K562 (cell line): Measurements from ENCODE around the gene PODXL2. TPM values are rescaled to one million over a fixed set of nuclear protein-coding genes. Genes with fewer than 3 reads are reported as not detected.

Source experiments
- ATAC-seq: fragments of 200-7000 bp; cut with Tn5 transposase; 3 replicates; pipeline ENCODE4 v1.9.1; 2020; ENCODE audit warnings: moderate library complexity
- BruUV-seq: library from RNA; stranded (reverse); fragments of 400-500 nt; replicated peaks from 2 replicates; lab custom pipeline; 2021; lab: Mats Ljungman, UMichigan
- CTCF ChIA-PET: fragments of 300-600 bp; formaldehyde crosslinking; extraction: SDS; loops from one replicate; lab custom pipeline; 2021; ENCODE audit warnings: low intra/inter-chr PET ratio; lab: Yijun Ruan, JAX
- POLR2A ChIA-PET: fragments of 300-600, 350-650 bp; sonication (Branson Sonifier 250); formaldehyde crosslinking; extraction: SDS; loops from one replicate; lab custom pipeline; 2021; ENCODE audit warnings: antibody characterized with exemption, inconsistent platforms; lab: Yijun Ruan, JAX
- DNase-seq, 4 experiments: peaks; one replicate each; pipeline versions ENCODE4 v3.0.0 to v3.0.0-alpha.2; 2011 to 2018; ENCODE audit warnings: low spot score in 3 of 4, mixed read lengths in 3 of 4; ENCODE audit errors: extremely low read depth in 1 of 4
- FAIRE-seq: peaks from 2 replicates; lab custom pipeline; 2011; peaks lifted over from hg19 to GRCh38; lab: Jason Lieb, UNC
- H2AFZ ChIP-seq: 2 replicates; pipeline ENCODE4 v1.6.0; 2011; ENCODE audit warnings: low read depth, low read length, control low read depth, inconsistent platforms
- H3K27ac ChIP-seq: fragments of 200-600 bp; 3 replicates; pipeline ENCODE4 v1.8.0; 2011; ENCODE audit warnings: low read depth, mild to moderate bottlenecking, control low read depth, inconsistent platforms, low read length, moderate library complexity, mixed read lengths; ENCODE audit errors: extremely low read depth
- H3K27me3 ChIP-seq, 2 experiments: fragments of 300-600 bp in 1 of 2; 2 replicates in 1 of 2; 3 replicates in 1 of 2; pipeline versions ENCODE4 v1.6.0 to v1.8.0; 2011; ENCODE audit warnings: inconsistent platforms in 2 of 2, low read length in 2 of 2, mild to moderate bottlenecking in 1 of 2, mixed read lengths in 1 of 2, moderate library complexity in 1 of 2; ENCODE audit not compliant: control insufficient read depth in 2 of 2, insufficient read depth in 2 of 2
- H3K36me3 ChIP-seq: fragments of 300-600 bp; 3 replicates; pipeline ENCODE4 v1.8.0; 2011; ENCODE audit warnings: mild to moderate bottlenecking, low read length, inconsistent platforms; ENCODE audit not compliant: control insufficient read depth, insufficient read depth
- H3K4me1 ChIP-seq, 2 experiments: fragments of 200-600 bp in 1 of 2; replicated peaks in 1 of 2; 2 replicates in 1 of 2; 3 replicates in 1 of 2; pipeline versions ENCODE4 v1.5.1 to v1.8.0; 2011; ENCODE audit warnings: inconsistent platforms in 2 of 2, low read length in 2 of 2, mild to moderate bottlenecking in 1 of 2, mixed read lengths in 1 of 2, moderate library complexity in 1 of 2; ENCODE audit not compliant: control insufficient read depth in 2 of 2, insufficient read depth in 2 of 2
- H3K4me2 ChIP-seq: 2 replicates; pipeline ENCODE4 v1.6.1; 2011; ENCODE audit warnings: low read length, control low read depth, inconsistent platforms, mixed read lengths; ENCODE audit not compliant: insufficient read depth
- H3K4me3 ChIP-seq: fragments of 200-600 bp; sonication (generic), shearing (Covaris generic); 2 replicates; pipeline ENCODE4 v1.5.1; 2016; ENCODE audit warnings: control low read depth, inconsistent platforms
- H3K79me2 ChIP-seq: fragments of 200-600 bp; 3 replicates; pipeline ENCODE4 v1.8.0; 2011; ENCODE audit warnings: low read length, inconsistent platforms; ENCODE audit not compliant: control insufficient read depth, insufficient read depth
- H3K9ac ChIP-seq, 2 experiments: 2 replicates each; pipeline versions ENCODE4 v1.6.0 to v1.6.1; 2011; ENCODE audit warnings: low read depth in 2 of 2, low read length in 2 of 2, control low read depth in 1 of 2, inconsistent platforms in 1 of 2, mild to moderate bottlenecking in 1 of 2, mixed read lengths in 1 of 2; ENCODE audit not compliant: insufficient read depth in 1 of 2
- H3K9me1 ChIP-seq: one replicate; pipeline ENCODE4 v1.6.0; 2011; ENCODE audit warnings: inconsistent platforms, mild to moderate bottlenecking, low read length, moderate library complexity; ENCODE audit not compliant: control insufficient read depth, insufficient read depth
- H3K9me3 ChIP-seq: replicated peaks from 2 replicates; pipeline ENCODE4 v1.5.1; 2011; ENCODE audit warnings: low read depth, low read length, inconsistent platforms; ENCODE audit not compliant: control insufficient read depth, insufficient read depth
- H4K20me1 ChIP-seq: replicated peaks from 2 replicates; pipeline ENCODE4 v1.6.1; 2011; ENCODE audit warnings: low read length, inconsistent platforms, mixed read lengths; ENCODE audit not compliant: control insufficient read depth, insufficient read depth
- ARID1B ChIP-seq: fragments of 450-650 bp; IDR thresholded peaks from 2 replicates; pipeline ENCODE4 v1.6.1; 2016; ENCODE audit warnings: antibody characterized with exemption, mild to moderate bottlenecking, inconsistent platforms
- CEBPG ChIP-seq, 3 experiments: fragments of 200-800 bp in 1 of 3; sonication (Bioruptor generic) in 1 of 3; sonication (generic) in 1 of 3; formaldehyde crosslinking in 1 of 3; IDR thresholded peaks in 2 of 3; conservative IDR thresholded peaks in 1 of 3; 2 replicates each; pipeline versions ENCODE4 v1.6.1 to v1.8.0; 2016 to 2022; ENCODE audit warnings: missing compliant biosample characterization in 2 of 3, missing genetic modification characterization in 2 of 3, mild to moderate bottlenecking in 1 of 3, missing genetic modification reagents in 1 of 3
- ETS2 ChIP-seq: IDR thresholded peaks from 2 replicates; pipeline ENCODE4 v1.6.1; 2016; ENCODE audit warnings: borderline replicate concordance, missing genetic modification characterization, mild to moderate bottlenecking, moderate library complexity, missing compliant biosample characterization; ENCODE audit not compliant: poor library complexity, severe bottlenecking
- EWSR1 ChIP-seq: fragments of 450-650 bp; IDR thresholded peaks from 2 replicates; pipeline ENCODE4 v1.6.1; 2018; ENCODE audit warnings: borderline replicate concordance, mild to moderate bottlenecking, low read depth, moderate library complexity; ENCODE audit not compliant: partially characterized antibody
- MCM2 ChIP-seq: fragments of 450-650 bp; IDR thresholded peaks from 2 replicates; pipeline ENCODE4 v1.6.1; 2017; ENCODE audit warnings: low read depth, mild to moderate bottlenecking
- MEF2D ChIP-seq: conservative IDR thresholded peaks from 2 replicates; pipeline ENCODE4 v1.6.1; 2016; ENCODE audit warnings: low read depth, missing genetic modification characterization, missing compliant biosample characterization
- NFATC3 ChIP-seq: fragments of 450-650 bp; IDR thresholded peaks from 2 replicates; pipeline ENCODE4 v1.6.1; 2017; ENCODE audit warnings: mild to moderate bottlenecking
- SMARCA4 ChIP-seq: fragments of 450-650 bp; IDR thresholded peaks from 2 replicates; pipeline ENCODE4 v1.6.1; 2016
- TARDBP ChIP-seq: fragments of 450-650 bp; IDR thresholded peaks from 2 replicates; pipeline ENCODE4 v1.6.1; 2016
- TFAM ChIP-seq: fragments of 250-450 bp; sonication (Bioruptor Pico); conservative IDR thresholded peaks from 2 replicates; pipeline ENCODE4 v1.5.0; 2021; ENCODE audit warnings: mild to moderate bottlenecking, moderate library complexity
- TRIM24 ChIP-seq, 2 experiments: fragments of 450-650 bp; IDR thresholded peaks; 2 replicates each; pipeline ENCODE4 v1.6.1; 2016
- ZBTB9 ChIP-seq: fragments of 450-650 bp; formaldehyde crosslinking; IDR thresholded peaks from 2 replicates; pipeline ENCODE4 v1.4.0; 2020; ENCODE audit warnings: mild to moderate bottlenecking, moderate library complexity
- ZNF212 ChIP-seq: fragments of 450-650 bp; formaldehyde crosslinking; IDR thresholded peaks from 2 replicates; pipeline ENCODE4 v1.4.0; 2020; ENCODE audit warnings: mild to moderate bottlenecking
- WGBS: fragments of 100-300 bp; shearing (Covaris generic); methylation state at CpG from one replicate; pipeline ENCODE4 v1.1.6; 2016; ENCODE audit warnings: low coverage, mixed read lengths; ENCODE audit not compliant: insufficient coverage; ENCODE audit errors: missing lambda C conversion rate; 5-methylcytosine and 5-hydroxymethylcytosine counted together
- in situ Hi-C: fragments of 300-500 bp; cut with MboI; formaldehyde crosslinking; loops from 4 replicates; pipeline ENCODE4 v1.15.0; 2018; ENCODE audit warnings: inconsistent platforms, mixed read lengths
- intact Hi-C: fragments of 100-400 bp; cut with micrococcal nuclease; formaldehyde crosslinking; loops from 2 replicates; pipeline ENCODE4 v1.14.2; 2022
- polyA plus RNA-seq, 8 experiments: library from polyadenylated mRNA; depleted of rRNA in 4 of 8; stranded (reverse) in 5 of 8; unstranded in 3 of 8; fragments of >200 nt; fragmentation: Nextera tagmentation in 2 of 8; fragmentation: Illumina TruSeq in 1 of 8; extraction: Ambion mirVana in 2 of 8; extraction: Trizol in 1 of 8; gene quantifications; 2 replicates each; pipeline versions ENCODE4 v1.2.1 to v1.2.3, GENCODE V29; 2011 to 2014; ENCODE audit warnings: inconsistent platforms in 1 of 8, missing spikeins in 1 of 8
- total RNA-seq, 7 experiments: library from RNA; depleted of rRNA in 6 of 7; stranded (reverse); fragments of >200 nt in 6 of 7; fragmentation: Illumina TruSeq in 2 of 7; extraction: Trizol in 2 of 7; gene quantifications; 2 replicates each; pipeline versions ENCODE4 v1.2.1 to v1.2.3, GENCODE V29; 2011 to 2021; ENCODE audit warnings: low replicate concordance in 1 of 7
- TF ChIP-seq, protein P1 (sequence below), 2 experiments: IDR thresholded peaks; 2 replicates each; pipeline ENCODE4 v1.6.1; 2011; ENCODE audit warnings: borderline replicate concordance in 1 of 2, control low read depth in 1 of 2, low read depth in 1 of 2, low read length in 1 of 2, mild to moderate bottlenecking in 1 of 2, mixed read lengths in 1 of 2, moderate library complexity in 1 of 2; ENCODE audit not compliant: insufficient read depth in 1 of 2, insufficient read length in 1 of 2, poor library complexity in 1 of 2, severe bottlenecking in 1 of 2; ENCODE audit errors: extremely low read depth in 1 of 2

Gene PODXL2
- total and polyA plus RNA-seq, 9 of the 15 experiments (the other 6 are each of a cell fraction or from before 2014, with no cell fraction given), result 0.03 to 52.5 (median 21.9) TPM

DNA sequence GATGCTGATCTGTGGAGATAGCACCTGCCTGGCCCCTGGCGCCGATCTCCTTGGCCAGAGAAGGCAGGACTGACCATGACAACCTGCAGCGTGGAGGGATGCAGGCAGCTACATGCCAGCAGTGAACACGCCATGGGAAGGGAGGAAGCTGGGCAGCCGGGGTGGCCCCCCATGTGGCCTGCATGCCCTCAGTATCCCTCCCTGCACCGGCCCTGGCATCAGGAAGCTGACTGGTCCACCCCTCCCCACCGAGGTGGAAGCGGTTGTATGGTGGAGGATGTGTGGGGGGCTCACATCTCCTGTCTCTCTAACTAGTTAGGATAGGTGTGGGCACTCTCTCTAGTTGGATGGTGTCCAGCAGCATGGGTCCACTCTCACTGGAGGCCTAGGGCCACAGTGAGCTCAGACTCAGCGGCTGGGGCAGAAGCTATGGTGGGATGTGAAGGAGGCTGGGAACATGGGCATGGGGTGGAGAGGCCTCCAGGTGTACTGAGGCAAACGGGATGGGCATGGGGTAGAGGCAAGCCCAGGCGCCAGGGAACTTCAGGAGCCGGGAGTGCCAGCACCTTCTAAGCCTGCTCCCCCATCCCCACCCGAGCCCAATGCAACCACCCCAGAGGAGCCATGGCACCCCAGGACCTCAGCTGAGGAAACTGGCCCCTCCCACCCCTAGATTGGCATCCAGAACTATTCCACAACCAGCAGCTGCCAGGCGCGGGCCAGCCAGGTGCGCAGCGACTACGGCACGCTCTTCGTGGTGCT is 42.0 kb downstream of the PODXL2 start:
- Histone ChIP-seq H3K27ac (no peak overlapping the region), H4K20me1 (0 out of 2 replicates have a peak, but pooled peaks cover 4% of the 10 kb centered on the region), H3K36me3 (peaks cover 2% of the 10 kb centered on the region; the same call in 1 of the 3 replicates), H3K4me1 (peaks cover 0 to 29% of the 10 kb centered on the region in 2 experiments; a peak in 2 of 5 replicates), H3K9me1 (no peaks in the 10 kb centered on the region), H3K4me3 (no peak overlapping the region), H3K9ac (0 out of 4 replicates have a peak overlapping the region, but pooled peaks of 1 of the 2 experiments have one; percentile 97), H3K9me3 (no peaks in the 10 kb centered on the region), H3K4me2 (no peak overlapping the region), H3K27me3 (no peaks in the 10 kb centered on the region), H2AFZ (no peak overlapping the region), H3K79me2 (no peaks in the 10 kb centered on the region)
- in situ Hi-C loops, result no loop called here
- TF ChIP-seq ZBTB9, result no peak
- no peak for TF ChIP-seq ZNF212 (CRISPR knock-in tag)
- TF ChIP-seq ARID1B, result no peak
- TF ChIP-seq NFATC3, result no peak
- no peak for TF ChIP-seq ETS2 (tag)
- TF ChIP-seq TRIM24 (IDR thresholded peaks at IDR 0.05), result no peak
- TF ChIP-seq CEBPG (CRISPR knock-in tag; IDR thresholded peaks at IDR 0.05), result no peak
- no peak for TF ChIP-seq CEBPG (tag; conservative IDR thresholded peaks at IDR 0.05 in 1 of 2, IDR thresholded peaks at IDR 0.05 in 1 of 2)
- no peak for TF ChIP-seq TFAM (CRISPR knock-in tag)
- TF ChIP-seq MEF2D (tag), result no peak
- no peak for TF ChIP-seq SMARCA4
- TF ChIP-seq, protein P1, sequence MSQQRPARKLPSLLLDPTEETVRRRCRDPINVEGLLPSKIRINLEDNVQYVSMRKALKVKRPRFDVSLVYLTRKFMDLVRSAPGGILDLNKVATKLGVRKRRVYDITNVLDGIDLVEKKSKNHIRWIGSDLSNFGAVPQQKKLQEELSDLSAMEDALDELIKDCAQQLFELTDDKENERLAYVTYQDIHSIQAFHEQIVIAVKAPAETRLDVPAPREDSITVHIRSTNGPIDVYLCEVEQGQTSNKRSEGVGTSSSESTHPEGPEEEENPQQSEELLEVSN (IDR thresholded peaks at IDR 0.05; ENCODE audit: borderline replicate concordance in 1 of 2, extremely low read depth in 1 of 2, insufficient read depth in 1 of 2, insufficient read length in 1 of 2, low read depth in 1 of 2, low read length in 1 of 2, poor library complexity in 1 of 2, severe bottlenecking in 1 of 2), result no peak
- TF ChIP-seq EWSR1, result no peak
- TF ChIP-seq MCM2, result no peak
- TF ChIP-seq TARDBP, result no peak
- POLR2A ChIA-PET, result no interaction called here
- CTCF ChIA-PET, result no interaction called here
- WGBS, result 91% methylated on average over 16 of the region's 20 CpGs
- intact Hi-C loops, result no loop called here
- BruUV-seq, result no TSS peak
- FAIRE-seq (no peak), DNase-seq (no peak), ATAC-seq (no peak)
